Ureter (tissue), 1 donor: ENCODE results near the gene APBB1IP. TPM values are rescaled to one million over a fixed set of nuclear protein-coding genes. Genes with fewer than 3 reads are reported as not detected.
"Not testable (repeated sequence)": the region's sequence is repeated elsewhere in the genome, so short reads cannot be mapped to it uniquely, and the experiment has no call there.

Experiments used
- DNase-seq: peaks from one replicate; pipeline ENCODE4 v3.0.0-alpha.2; 2020; ENCODE audit warnings: low spot score
- total RNA-seq: library from RNA; stranded (reverse); gene quantifications from one replicate; pipeline ENCODE4 v1.2.4, GENCODE V29; 2023
- donor health status: DM: yes; HTN: yes; CAD: no.

The APBB1IP gene
- total RNA-seq, 1 donor from 2014 or later = 8.0 TPM

- DNase-seq = no peak
Observed at GRCh38 chr10:26556748-26557640, 118.9 kb downstream of the APBB1IP start.

- no peak for DNase-seq
Observed at GRCh38 chr10:26557641-26558014, 119.5 kb downstream of the APBB1IP start.

GRCh38 chr10:26566525-26567350 lies 128.6 kb downstream of the APBB1IP start:
- DNase-seq = no peak

- no peak for DNase-seq
Observed at GRCh38 chr10:26567351-26567721, 129.2 kb downstream of the APBB1IP start.

GRCh38 chr10:26571655-26572054 lies 133.5 kb downstream of the APBB1IP start:
- no peak for DNase-seq

- DNase-seq = no peak
Observed at GRCh38 chr10:26573674-26574073, 135.5 kb downstream of the APBB1IP start.

GRCh38 chr10:26574783-26575182 lies 136.6 kb downstream of the APBB1IP start:
- DNase-seq = no peak

GRCh38 chr10:26578371-26578770 lies 140.2 kb downstream of the APBB1IP start:
- not testable (repeated sequence) for DNase-seq

- DNase-seq = no peak
Observed at GRCh38 chr10:26579256-26580063, 141.3 kb downstream of the APBB1IP start.

GRCh38 chr10:26586211-26586610 lies 148.1 kb downstream of the APBB1IP start:
- no peak for DNase-seq

GRCh38 chr10:26588611-26589010 lies 150.5 kb downstream of the APBB1IP start:
- no peak for DNase-seq

GRCh38 chr10:26589813-26590212 lies 151.7 kb downstream of the APBB1IP start:
- not testable (repeated sequence) for DNase-seq

- DNase-seq = no peak
Observed at GRCh38 chr10:26593896-26594295, 155.8 kb downstream of the APBB1IP start.

GRCh38 chr10:26603283-26603682 lies 165.1 kb downstream of the APBB1IP start:
- DNase-seq = not testable (repeated sequence)

- DNase-seq = not testable (repeated sequence)
Observed at GRCh38 chr10:26604320-26605093, 166.4 kb downstream of the APBB1IP start.

- DNase-seq = not testable (repeated sequence)
Observed at GRCh38 chr10:26606389-26606877, 168.3 kb downstream of the APBB1IP start.

GRCh38 chr10:26612151-26612915 lies 174.2 kb downstream of the APBB1IP start:
- no peak for DNase-seq
